GM12878 (cell line): ENCODE results near the gene BIN1.

Experiments
- CEBPB ChIP-seq, 2 experiments: fragments of 150-350 bp in 1 of 2; IDR thresholded peaks; 2 replicates each; pipeline ENCODE4 v1.6.1; 2012 to 2014; ENCODE audit warnings: low read depth in 2 of 2, low read length in 2 of 2, borderline replicate concordance in 1 of 2, inconsistent platforms in 1 of 2
- EP300 ChIP-seq, 2 experiments: fragments of 150-350 bp in 1 of 2; IDR thresholded peaks; 2 replicates each; pipeline ENCODE4 v1.6.1; 2011 to 2012; ENCODE audit warnings: low read depth in 2 of 2, low read length in 2 of 2, borderline replicate concordance in 1 of 2, improper control_type of control experiment in 1 of 2, inconsistent platforms in 1 of 2; ENCODE audit not compliant: control insufficient read depth in 1 of 2
- EZH2 ChIP-seq: IDR thresholded peaks from 2 replicates; pipeline ENCODE4 v1.6.1; 2012; ENCODE audit warnings: low read depth, mild to moderate bottlenecking, control low read depth, inconsistent platforms, low read length, borderline replicate concordance; ENCODE audit not compliant: control insufficient read depth
- MXI1 ChIP-seq: fragments of 150-350 bp; IDR thresholded peaks from 2 replicates; pipeline ENCODE4 v1.6.1; 2011; ENCODE audit warnings: low read depth, mild to moderate bottlenecking, inconsistent platforms, low read length, improper control_type of control experiment
- POLR2A ChIP-seq: IDR thresholded peaks from 2 replicates; pipeline ENCODE4 v1.6.1; 2011; ENCODE audit warnings: low read depth, mild to moderate bottlenecking, low read length
- POLR2AphosphoS5 ChIP-seq: IDR thresholded peaks from 2 replicates; pipeline ENCODE4 v1.6.1; 2011; ENCODE audit warnings: mild to moderate bottlenecking, low read length, inconsistent platforms
- TF ChIP-seq, protein P1 (sequence below), 3 experiments: IDR thresholded peaks in 2 of 3; conservative IDR thresholded peaks in 1 of 3; 2 replicates each; pipeline ENCODE4 v1.5.1; 2011; ENCODE audit warnings: low read depth in 3 of 3, low read length in 3 of 3, mild to moderate bottlenecking in 3 of 3, control low read depth in 2 of 3, moderate library complexity in 2 of 3, inconsistent platforms in 1 of 3, mixed read lengths in 1 of 3; ENCODE audit not compliant: control insufficient read depth in 2 of 3, insufficient read depth in 1 of 3; ENCODE audit errors: extremely low read depth in 1 of 3
- TF ChIP-seq, protein P2 (sequence below): IDR thresholded peaks from 2 replicates; pipeline ENCODE4 v1.6.1; 2011; ENCODE audit warnings: mild to moderate bottlenecking, low read depth, low read length, moderate library complexity; ENCODE audit not compliant: insufficient replicate concordance

DNA sequence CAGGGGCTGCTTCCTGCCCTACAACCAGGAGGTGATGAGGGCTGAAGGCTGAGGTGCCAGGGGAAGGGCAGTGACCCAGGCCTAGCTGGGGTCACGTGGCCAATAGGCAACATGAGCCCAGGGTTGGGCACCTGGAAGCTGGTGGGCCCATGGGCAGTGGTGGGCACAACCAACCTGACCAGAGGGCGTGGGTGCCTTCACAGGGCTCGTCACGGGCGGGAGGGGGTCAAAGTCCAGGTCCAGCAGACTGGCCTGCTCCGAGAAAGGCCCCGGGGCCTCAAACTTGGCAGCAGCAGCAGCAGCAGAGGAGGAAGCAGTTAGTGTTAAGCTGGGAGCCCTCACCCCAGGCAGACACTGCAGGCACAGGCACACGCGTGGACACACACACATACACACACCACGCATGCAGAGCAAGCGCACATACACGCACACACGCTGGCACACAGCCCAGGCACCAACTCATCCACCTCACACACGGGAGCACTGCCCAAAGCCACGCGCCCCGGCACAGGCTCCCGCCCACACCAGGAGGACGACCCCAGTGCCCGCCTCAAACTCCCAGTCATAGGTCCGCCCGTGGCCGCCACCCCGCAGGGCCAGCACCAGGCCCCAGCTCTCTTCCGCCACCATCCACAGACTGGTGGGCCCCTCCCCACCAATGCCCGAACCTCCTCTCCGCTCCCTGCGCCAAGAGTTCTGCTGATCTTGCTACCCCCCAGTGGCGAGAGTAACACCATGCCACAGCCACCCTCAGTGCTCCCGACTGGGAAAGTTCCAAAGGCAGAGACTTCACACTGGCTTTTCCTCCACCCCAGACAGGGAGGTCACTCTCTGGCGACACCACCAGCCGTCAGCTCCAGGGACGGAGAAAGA is 53.0 kb downstream of the BIN1 start:
- TF ChIP-seq POLR2AphosphoS5 (no peak), POLR2A (no peak), MXI1 (no peak), CEBPB (IDR thresholded peaks at IDR 0.05; ENCODE audit: borderline replicate concordance in 1 of 2, low read depth in 2 of 2, low read length in 2 of 2) (no peak), EP300 (IDR thresholded peaks at IDR 0.05; ENCODE audit: borderline replicate concordance in 1 of 2, control insufficient read depth in 1 of 2, low read depth in 2 of 2, low read length in 2 of 2) (no peak), EZH2 (no peak)
- TF ChIP-seq, protein P1, sequence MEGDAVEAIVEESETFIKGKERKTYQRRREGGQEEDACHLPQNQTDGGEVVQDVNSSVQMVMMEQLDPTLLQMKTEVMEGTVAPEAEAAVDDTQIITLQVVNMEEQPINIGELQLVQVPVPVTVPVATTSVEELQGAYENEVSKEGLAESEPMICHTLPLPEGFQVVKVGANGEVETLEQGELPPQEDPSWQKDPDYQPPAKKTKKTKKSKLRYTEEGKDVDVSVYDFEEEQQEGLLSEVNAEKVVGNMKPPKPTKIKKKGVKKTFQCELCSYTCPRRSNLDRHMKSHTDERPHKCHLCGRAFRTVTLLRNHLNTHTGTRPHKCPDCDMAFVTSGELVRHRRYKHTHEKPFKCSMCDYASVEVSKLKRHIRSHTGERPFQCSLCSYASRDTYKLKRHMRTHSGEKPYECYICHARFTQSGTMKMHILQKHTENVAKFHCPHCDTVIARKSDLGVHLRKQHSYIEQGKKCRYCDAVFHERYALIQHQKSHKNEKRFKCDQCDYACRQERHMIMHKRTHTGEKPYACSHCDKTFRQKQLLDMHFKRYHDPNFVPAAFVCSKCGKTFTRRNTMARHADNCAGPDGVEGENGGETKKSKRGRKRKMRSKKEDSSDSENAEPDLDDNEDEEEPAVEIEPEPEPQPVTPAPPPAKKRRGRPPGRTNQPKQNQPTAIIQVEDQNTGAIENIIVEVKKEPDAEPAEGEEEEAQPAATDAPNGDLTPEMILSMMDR (IDR thresholded peaks at IDR 0.05 in 2 of 3, conservative IDR thresholded peaks at IDR 0.05 in 1 of 3; ENCODE audit: control insufficient read depth in 2 of 3, extremely low read depth in 1 of 3, insufficient read depth in 1 of 3, low read depth in 3 of 3, low read length in 3 of 3) = no peak
- TF ChIP-seq, protein P2, sequence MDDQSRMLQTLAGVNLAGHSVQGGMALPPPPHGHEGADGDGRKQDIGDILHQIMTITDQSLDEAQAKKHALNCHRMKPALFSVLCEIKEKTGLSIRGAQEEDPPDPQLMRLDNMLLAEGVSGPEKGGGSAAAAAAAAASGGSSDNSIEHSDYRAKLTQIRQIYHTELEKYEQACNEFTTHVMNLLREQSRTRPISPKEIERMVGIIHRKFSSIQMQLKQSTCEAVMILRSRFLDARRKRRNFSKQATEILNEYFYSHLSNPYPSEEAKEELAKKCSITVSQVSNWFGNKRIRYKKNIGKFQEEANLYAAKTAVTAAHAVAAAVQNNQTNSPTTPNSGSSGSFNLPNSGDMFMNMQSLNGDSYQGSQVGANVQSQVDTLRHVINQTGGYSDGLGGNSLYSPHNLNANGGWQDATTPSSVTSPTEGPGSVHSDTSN = no peak
